Measurements from ENCODE around the gene SELPLG. TPM values are rescaled to one million over a fixed set of nuclear protein-coding genes. Genes with fewer than 3 reads are reported as not detected.

The SELPLG gene
- total and polyA plus RNA-seq, 2 of the 4 experiments (the other 2 are of a cell fraction) = 3.2 to 10.8 TPM

GRCh38 chr12:108614041-108614440 lies 19.7 kb downstream of the SELPLG start:
- Histone ChIP-seq H3K9me1 (ENCODE audit: insufficient read depth, low read length) (peaks cover 6% of the 10 kb centered on the region; the same call in 1 of the 2 replicates), H2AK9ac (replicated peaks; ENCODE audit: low read depth, low read length, poor library complexity) (no peak overlapping the region), H2BK120ac (ENCODE audit: low read depth, low read length) (no peak overlapping the region), H3K4me3 (ENCODE audit: insufficient read depth, low read depth, low read length) (no peak overlapping the region), H3K23ac (ENCODE audit: low read depth, low read length) (no peak overlapping the region), H3K27me3 (ENCODE audit: control insufficient read depth, insufficient read depth, low read length) (no peaks in the 10 kb centered on the region), H3K9ac (ENCODE audit: low read depth, low read length) (no peak overlapping the region), H3K79me1 (ENCODE audit: low read depth in 1 of 2, low read length in 2 of 2) (peaks cover 0 to 5% of the 10 kb centered on the region in 2 experiments; a peak in 1 of 4 replicates), H2BK5ac (ENCODE audit: low read depth, low read length, poor library complexity, severe bottlenecking) (no peak overlapping the region), H4K91ac (ENCODE audit: insufficient read depth, low read depth, low read length) (no peak overlapping the region), H3K18ac (ENCODE audit: low read depth, low read length) (no peak overlapping the region), H2BK15ac (ENCODE audit: low read depth, low read length) (no peak overlapping the region), H4K20me1 (ENCODE audit: insufficient read depth, low read length) (no peaks in the 10 kb centered on the region), H4K8ac (ENCODE audit: low read depth in 2 of 2, low read length in 2 of 2) (no peak overlapping the region), H2AFZ (replicated peaks; ENCODE audit: low read length, poor library complexity) (no peak overlapping the region), H3K36me3 (ENCODE audit: control insufficient read depth, insufficient read depth, low read length) (no peaks in the 10 kb centered on the region), H4K5ac (ENCODE audit: low read depth, low read length) (no peak overlapping the region), H3K4me1 (ENCODE audit: control insufficient read depth, insufficient read depth, low read length) (peaks cover 13% of the 10 kb centered on the region), H3K14ac (replicated peaks; ENCODE audit: low read depth, low read length) (no peak overlapping the region), H3K56ac (ENCODE audit: extremely low read depth, insufficient read depth, low read length) (no peak overlapping the region), H3K4me2 (ENCODE audit: low read depth, low read length) (no peak overlapping the region), H3K4ac (ENCODE audit: low read depth, low read length) (peak overlapping the region; percentile 15; the same call in 1 of the 2 replicates), H3K9me3 (ENCODE audit: control insufficient read depth, insufficient read depth, low read length) (peaks cover 3% of the 10 kb centered on the region; the same call in 1 of the 2 replicates), H3K27ac (ENCODE audit: insufficient read depth, low read length) (no peak overlapping the region), H2AK5ac (ENCODE audit: low read depth, low read length) (no peak overlapping the region), H2BK20ac (ENCODE audit: low read depth, low read length) (no peak overlapping the region)
- TF ChIP-seq CEBPB (IDR thresholded peaks at IDR 0.05; ENCODE audit: low read depth, low read length) (no peak), POLR2A (IDR thresholded peaks at IDR 0.05; ENCODE audit: low read depth, low read length) (no peak), USF2 (IDR thresholded peaks at IDR 0.05; ENCODE audit: low read depth, low read length) (no peak), MAFK (IDR thresholded peaks at IDR 0.05; ENCODE audit: low read depth, low read length) (no peak), CHD1 (IDR thresholded peaks at IDR 0.05; ENCODE audit: low read depth, low read length) (no peak), ELK1 (IDR thresholded peaks at IDR 0.05; ENCODE audit: borderline replicate concordance, low read depth, low read length) (no peak), RFX5 (IDR thresholded peaks at IDR 0.05; ENCODE audit: low read depth, low read length) (no peak), MAZ (IDR thresholded peaks at IDR 0.05; ENCODE audit: borderline replicate concordance, low read depth, low read length) (no peak)
- 60% methylated on average over 1 of the region's 4 CpGs; no CpG with 5 or more reads in 1 of the 2 experiments for WGBS, 2 experiments (ENCODE audit: extremely low coverage in 2 of 2, insufficient read length in 1 of 2)
- intact Hi-C loops (cut with micrococcal nuclease) = no loop called here
- no TSS peak for BruUV-seq (replicated peaks)
- ChIA-PET POLR2A (ENCODE audit: unreplicated experiment) (no interaction called here), CTCF (no interaction called here)
- no peak for ATAC-seq (ENCODE audit: low read depth)
- no peak for DNase-seq
- dilution Hi-C loops (cut with HindIII; ENCODE audit: low sequenced_read_pairs, unreplicated experiment) = no loop called here
- in situ Hi-C loops (cut with MboI; ENCODE audit: low sequenced_read_pairs) = no loop called here

Data from IMR-90 (cell line).